LoVo (cell line): ENCODE measurements around the gene RRM1.
A peak's percentile ranks its signal among the peaks of the same experiment; 100 is the strongest.

Source experiments
- DNase-seq: peaks from one replicate; pipeline ENCODE4 v3.0.0-alpha.2; 2016; ENCODE audit warnings: low spot score

Gene RRM1

DNA sequence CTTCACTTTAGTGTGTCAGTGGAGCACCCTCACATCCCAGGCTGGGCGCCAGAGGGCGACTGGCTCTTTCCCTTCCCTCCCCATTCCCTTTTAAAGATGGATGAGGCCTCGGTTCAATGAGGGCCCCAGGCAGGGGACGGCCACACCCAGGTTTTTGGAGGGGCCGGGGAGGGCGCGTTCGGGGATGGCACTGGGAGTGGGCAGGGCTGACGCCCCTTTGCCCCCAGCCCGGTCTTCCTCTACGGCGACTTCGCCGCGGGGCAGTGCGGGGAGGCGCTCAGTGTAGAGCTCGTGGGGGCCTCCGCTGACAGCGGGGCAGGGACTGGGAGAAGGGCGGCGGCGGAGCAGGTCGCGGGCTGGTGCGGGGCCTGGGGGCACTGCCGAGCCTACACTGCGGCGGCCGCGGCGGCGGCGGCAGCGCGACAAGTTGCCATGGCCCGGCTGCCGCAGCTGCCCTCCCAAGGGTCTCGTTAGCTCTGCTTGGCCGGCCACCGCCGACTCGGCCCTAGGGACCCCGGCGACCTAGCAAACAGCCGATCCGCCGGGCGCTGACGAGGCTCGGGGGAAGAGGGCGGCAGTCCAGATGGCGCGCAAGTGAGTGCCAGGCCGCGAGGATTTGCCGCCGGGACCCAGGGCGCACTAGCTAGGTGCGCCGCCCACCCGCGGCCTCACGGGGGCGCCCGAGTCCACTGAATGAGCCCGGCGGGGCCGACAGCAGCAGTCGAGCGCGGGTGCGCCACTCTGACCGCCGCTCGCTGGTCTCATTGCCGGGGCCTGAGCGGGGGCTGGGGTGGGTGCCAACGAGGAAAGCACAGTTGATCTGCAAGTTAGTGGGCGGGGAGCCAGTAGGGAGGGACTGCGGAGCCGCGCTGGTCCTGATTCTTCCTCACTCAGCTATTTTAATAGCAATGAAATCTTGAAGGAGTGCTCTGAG lies 92.7 kb downstream of the RRM1 start:
- DNase-seq = peak; percentile 89
